GM19023 (cell line): ENCODE results near the gene KDM5D.

Experiments
- ATAC-seq: cut with Tn5 transposase; IDR thresholded peaks from one replicate; pipeline ENCODE4 v1.9.1; 2021; ENCODE audit warnings: mild to moderate bottlenecking, moderate library complexity; ENCODE audit not compliant: unreplicated experiment

KDM5D gene

DNA sequence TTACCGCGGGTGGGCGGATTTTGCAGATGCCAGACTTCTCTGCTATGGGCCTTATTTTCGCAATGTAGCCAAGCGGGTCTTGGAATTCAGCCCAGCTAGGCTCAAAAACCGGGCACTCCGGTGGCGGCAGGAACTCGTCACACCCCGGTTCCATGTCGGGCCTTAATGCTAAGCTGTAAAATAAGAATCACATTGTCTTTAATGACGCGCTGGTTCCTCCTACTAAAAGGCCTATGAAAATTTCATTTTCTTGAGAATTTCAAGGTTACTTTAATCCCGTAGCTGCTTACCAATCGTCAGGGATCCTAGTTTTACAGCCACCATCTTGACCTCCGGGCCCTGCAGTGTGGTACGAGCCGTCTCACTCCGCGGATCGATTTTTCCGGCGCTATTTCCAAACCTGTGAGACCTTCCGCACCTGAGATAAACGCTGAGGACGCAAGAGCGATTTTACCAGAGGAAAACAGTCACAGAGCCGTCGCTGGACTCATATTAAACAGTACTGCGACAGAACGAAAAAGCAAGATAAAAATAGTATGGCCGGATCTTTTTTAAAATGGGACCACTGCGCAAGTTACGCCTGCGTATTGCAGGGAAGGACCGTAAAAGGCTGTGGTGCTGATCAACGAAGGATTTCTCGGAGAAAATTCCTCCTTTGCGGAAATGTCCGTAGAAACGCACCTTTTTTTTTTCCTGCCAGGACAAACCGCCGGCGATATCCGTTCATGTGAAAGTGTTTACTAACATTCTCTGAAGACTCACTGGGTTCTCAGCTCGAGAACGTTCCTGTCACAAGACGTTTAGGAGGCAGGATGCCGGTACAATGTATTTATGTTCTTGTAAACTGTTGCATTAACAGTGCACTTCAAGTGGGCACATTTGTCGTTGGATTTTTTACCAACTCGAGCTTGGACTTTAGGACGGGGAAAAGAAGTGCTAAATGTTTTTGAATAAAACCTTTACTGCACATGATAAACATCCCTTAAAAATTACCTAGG lies at the start of gene KDM5D:
TSS of gene KDM5D (minus strand) at position 346 of the 998 bp plus-strand sequence. CDS start at position 154, 192 bp downstream.
- no peak for ATAC-seq

DNA sequence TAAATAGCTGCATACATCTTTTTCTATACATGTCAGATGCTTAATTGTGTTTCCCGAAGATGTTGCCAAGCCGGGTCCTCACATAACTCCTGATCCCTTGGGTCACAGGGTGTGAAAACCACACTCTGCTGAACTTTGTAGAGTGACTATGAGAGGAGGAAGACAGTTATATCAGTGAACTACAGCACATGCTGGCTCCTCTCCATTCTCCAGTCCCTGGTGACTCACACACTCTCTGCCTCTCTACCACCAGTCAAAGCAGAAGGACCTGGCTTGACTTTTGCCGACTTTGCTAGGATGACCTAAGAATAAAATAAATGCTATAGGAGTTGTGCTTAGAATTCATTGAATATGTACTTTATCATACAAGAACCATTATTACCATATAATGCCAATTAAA lies 23.8 kb upstream of the KDM5D start:
- no peak for ATAC-seq

DNA sequence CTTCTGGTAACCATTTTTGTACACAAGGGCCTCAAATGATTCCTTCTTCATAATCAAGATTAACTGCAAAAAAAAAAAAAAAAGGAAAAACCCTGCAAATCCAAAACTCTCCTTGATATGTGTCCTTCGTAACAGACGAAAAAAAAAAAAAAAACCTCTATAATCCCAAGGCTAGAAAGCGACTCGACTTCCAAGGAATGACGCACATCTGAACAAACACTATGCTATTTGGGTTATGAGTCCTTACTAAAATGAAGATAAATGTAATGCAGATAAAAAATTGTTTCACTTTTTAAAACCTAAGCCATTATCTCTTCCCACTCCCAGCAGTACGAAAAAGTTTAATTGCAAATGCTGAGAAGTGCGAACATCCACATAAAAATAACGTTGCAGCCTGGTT lies 1.2 kb downstream of the KDM5D start:
- ATAC-seq: no peak

DNA sequence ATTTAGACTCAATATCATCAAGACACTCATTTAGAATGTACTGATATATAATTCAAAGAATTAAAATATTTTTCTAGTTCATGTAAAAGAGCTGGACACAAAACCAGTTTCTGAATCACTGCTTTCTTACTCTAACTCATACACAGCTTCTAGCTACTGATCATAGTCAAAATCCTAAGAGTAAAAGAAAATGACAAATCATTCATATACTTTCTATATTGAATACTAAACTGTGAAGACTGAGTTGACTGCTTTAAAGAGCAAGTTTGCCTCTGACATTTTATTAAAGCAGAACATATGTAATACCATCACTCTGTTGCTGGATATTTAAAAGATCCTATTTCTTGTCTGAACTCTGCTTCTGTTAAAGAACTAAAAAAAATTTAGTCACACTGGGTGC lies 2.4 kb downstream of the KDM5D start:
- ATAC-seq: no peak

DNA sequence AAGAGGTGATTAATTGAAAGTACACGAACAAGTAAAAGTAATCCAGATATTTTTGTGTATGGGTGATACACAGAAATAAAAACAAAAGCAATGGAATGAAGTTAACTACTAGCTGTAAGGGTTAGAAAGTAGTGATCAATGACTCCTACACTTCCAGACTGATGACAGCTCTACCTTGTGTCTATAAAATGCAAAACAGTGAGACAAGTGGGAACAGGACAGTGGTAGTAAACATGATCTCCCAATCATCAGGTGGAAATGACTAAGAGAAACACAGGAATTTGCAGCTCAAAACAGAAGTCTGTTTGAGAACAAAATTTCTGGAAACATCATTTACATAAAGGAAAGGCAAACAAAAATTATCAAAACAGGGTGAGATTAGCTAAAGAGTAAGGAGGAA lies 10.1 kb downstream of the KDM5D start:
- no peak for ATAC-seq

DNA sequence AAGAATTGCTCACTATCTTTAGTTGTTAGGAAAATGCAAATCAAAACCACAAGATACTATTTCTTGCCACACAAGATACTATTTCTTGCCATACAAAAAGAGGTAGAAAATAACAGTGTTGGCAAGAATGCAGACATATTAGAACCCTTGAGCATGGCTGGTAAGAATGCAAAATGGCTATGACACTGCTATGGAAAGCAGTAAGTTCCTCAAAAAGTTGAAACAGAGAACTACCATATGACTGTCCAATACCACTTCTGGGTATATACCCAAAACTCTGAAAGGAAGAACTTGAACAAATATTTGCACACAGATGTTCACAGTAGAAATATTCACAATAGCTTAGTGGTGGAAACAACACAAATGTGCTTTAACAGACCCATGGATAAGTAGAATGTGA lies 26.6 kb downstream of the KDM5D start:
- ATAC-seq: no peak

- no peak for ATAC-seq
These were observed 27.4 kb downstream of the KDM5D start for GRCh38 chrY:19717146-19717545.

GRCh38 chrY:19715226-19715625 lies 29.3 kb downstream of the KDM5D start:
- ATAC-seq: no peak

DNA sequence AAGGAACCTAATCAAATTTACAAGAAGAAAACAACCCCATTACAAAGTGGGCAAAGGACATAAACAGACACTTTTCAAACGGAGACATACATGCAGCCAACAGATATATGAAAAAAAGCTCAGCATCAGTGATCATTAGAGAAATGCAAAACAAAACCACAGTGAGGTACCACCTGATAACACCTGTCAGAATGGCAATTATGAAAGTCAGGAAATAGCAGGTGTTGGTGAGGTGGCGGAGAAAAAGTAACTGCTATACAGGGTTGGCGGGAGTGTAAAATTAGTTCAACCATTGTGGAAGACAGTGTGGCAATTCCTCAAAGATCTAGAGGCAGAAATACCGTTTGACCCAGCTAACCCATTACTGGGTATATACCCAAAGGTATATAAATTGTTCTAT lies 31.1 kb downstream of the KDM5D start:
- no peak for ATAC-seq

GRCh38 chrY:19706273-19706672 lies 38.3 kb downstream of the KDM5D start:
- no peak for ATAC-seq

GRCh38 chrY:19698495-19698894 lies 46.0 kb downstream of the KDM5D start:
- no peak for ATAC-seq

DNA sequence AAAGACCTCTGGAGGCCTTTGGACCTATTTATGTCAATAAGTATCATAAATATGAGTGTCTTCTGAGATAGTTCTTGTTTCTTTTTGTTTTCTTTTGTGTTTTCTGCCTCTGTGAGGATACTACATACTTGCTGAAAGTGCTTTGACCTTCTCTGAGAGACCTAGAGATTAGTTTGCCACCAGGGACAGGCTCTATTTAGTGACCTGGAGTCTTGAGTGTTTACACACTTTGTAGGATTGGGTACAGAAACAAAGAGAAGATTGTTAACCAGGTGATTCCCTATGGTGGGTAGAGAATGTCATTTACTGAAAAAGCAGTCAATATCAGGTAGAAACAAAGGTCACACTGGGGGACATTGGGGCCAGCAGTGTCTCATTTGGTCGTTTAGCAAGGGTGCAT lies 63.7 kb downstream of the KDM5D start:
- ATAC-seq: no peak
